Activated CD4-positive, CD25-positive, alpha-beta regulatory T cell treated with anti-CD3 and anti-CD28 coated beads, Interleukin-2, amount 50 U/mL, for 24 hours (primary cell): ENCODE data around the gene RHOC.

ENCODE experiments used
- ATAC-seq, 2 donors: fragments of 150-1000 bp; cut with Tn5 transposase; one replicate each; pipeline ENCODE4 v1.10.0; 2021; ENCODE audit warnings: mild to moderate bottlenecking in 1 of 2, moderate library complexity in 1 of 2

Gene RHOC

DNA sequence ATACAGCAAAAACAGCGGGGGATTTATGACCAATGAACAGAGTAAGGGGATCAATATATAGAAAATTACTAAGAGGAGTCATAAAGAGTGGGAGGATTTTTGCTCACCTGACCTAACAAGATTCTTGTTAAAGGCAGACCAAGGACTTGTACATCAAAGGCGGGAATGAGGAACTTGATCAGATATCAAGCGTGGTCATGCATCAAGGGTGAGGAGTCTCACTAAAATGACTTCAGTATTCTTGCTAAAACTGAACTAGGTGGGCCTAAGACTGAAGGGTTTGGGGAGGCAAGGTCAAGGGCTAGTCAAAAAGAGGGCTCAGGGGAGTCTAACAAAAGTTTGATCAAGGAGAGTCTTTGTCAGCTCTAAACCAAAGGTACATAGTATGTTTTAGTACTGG is 30.4 kb downstream of the RHOC start:
- ATAC-seq, result no peak

DNA sequence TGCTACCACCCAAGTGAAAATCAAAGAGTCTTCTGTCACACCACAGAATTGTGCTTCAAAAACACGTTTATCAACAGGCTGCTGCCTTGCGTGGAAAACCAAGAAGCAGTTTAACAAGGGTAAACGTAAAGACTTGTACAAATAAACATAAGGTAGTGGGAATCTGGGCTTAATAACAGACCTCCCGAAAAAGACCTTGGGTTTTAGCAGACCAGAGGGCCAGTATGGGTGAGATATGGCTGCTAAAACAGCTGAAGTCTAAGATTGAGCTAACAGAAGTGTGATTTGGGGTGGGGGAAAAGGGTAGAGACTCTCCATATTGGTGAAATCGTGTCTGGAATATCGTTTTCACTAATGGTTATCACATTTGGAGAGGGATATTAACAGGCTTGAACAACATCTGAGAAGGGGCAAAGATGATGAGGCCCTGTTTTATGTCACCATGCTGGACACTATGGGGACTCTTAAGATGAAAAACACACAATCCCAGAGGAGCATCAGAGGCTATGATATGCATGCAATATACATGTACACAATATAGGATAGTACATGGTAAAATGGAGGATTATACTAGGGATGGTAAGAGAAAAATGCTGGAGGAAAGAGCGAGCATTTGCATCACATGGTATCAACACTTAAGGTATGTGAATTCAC is 31.1 kb downstream of the RHOC start:
- ATAC-seq, result no peak

DNA sequence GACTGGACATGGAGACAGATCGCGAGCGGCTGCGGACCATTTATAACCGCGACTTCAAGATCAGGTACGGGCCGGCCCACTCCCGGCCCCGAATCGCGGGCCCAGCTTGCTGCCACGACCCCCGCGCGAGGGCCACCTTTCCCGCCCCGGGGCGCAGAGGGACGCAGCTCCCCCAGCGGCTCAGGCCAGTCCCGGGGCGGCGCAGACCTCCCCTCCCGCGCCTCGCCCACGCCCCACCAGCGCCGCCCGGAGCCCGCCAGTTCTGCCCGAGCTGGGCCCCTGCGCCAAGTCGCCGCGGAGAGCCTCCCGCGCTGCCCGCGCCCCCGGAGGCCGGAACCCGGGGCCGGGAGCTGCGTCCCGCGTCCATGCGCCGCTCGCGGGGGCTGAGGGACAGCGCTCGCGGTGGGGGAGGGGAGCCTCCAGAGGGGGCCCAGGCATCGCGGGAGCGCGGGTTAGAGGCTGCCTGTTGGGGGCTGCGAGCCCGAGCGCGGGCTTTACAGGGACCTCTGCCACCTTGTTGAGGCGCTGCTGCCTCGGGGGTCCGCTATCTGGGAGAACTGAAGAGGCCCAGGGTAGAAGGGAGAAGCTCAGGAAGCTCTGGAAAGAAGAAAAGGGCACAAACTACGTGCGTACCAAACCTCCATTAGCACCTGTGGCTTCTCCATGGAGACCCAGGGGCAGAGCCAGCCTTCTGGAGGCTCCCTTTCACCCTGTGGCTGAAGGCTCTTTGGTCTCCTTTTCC is 31.8 kb downstream of the RHOC start:
- peak; percentile 47 to 52 for ATAC-seq

DNA sequence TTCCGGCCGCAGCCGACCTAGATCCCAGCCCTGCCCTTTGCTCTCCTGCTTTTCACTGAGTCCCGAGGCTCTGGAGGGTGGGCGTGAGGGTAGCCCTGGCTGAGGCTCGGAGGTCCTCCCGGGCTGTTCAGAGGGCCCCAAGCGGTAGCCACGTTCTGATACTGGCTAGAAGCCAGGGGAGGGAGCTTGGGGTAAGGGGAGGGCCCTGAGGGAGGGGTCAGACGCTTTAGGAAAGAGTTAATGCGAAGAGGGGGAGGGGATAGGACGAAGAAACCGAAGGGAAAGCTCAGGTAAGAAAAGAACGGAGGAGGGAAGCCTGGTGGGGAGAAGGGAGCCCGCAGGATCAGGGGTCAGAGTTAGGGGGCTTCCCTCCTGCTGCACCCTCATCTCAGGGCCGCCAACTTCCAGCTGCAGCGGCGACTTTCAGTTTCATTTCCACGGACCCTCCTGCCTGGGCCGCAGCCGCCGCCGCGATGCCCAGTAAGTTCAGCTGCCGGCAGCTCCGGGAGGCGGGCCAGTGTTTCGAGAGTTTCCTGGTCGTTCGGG is 32.4 kb downstream of the RHOC start, which contains the start of gene MOV10:
Gene MOV10, plus strand, starts transcription at position 220 of the 546 bp plus-strand sequence. Its CDS starts 254 bp downstream, at position 474.
- peak; percentile 61 to 70 for ATAC-seq

DNA sequence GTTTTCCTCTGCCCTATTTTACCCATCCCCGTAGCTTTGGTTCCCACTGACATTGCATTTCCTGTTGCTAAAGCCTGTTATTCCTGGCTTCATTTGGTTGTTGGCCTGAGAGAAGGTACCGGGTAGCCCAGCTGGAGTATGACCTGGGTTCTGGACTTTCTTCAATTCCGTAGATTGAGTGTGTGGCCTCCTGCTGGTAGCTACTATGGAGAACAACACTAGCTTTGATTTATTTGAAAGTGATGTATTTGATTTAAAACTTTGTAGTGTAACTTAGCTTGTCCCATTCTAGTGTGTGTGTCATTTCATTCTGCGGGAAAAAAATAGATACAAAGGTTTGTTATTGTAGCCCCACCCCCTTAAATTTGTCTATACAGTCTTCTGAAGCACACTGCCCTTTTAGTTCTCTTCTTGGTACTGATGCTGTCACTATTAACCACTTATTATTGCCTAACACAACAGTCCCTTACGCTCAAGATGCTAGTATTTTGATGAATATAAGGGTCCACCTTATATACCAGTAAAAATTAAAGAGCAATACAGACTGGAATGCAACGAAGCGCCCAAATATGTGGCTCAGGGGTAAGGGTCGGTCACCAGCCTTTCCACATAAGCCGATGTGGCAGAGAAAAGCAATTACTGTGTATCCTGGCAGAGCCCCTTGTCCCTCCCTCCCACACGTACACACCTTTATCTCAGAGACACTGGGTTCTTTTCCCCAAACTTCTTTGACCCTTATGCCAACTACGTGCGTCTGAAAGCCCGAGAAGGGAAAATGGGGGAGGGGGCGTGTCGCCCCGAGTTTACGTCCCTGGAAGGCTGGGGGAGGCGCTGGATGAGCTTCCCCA is 33.1 kb downstream of the RHOC start:
- no peak for ATAC-seq

DNA sequence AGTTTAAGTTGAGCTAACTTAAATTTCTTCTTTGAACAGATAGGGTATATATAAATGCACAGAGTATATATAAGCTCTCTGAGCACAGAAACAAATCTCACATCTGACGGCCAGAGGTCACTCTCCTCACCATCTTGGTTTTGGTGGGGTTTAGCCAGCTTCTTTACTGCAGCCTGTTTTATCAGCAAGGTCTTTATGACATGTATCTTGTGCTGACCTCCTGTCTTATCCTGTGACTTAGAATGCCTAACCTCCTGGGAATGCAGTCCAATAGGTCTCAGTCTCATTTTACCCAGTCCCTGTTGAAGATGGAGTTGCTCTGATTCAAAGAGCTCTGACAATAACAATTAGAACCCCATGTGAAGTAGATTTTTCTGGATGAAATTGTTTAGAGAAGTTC is 34.1 kb downstream of the RHOC start:
- ATAC-seq, result no peak

DNA sequence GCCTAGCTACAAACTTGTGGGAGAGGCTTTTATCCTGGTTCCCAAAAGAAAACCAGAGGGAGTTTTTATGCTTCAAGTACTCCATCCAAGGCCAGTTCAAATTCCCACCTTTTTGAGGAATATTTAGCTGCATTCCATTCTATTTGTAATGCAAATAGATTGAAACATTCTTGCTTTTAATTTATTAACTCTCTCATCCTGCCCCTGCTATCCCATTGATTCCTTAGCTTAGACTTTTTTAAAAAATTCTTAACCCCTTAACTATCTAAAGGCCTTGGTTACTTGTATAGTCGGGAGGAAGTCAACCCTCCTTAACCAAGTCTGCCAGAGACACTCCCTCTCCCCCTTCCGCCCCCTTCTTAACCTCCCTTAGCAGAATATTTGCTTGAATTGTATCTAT is 34.9 kb downstream of the RHOC start:
- no peak for ATAC-seq

DNA sequence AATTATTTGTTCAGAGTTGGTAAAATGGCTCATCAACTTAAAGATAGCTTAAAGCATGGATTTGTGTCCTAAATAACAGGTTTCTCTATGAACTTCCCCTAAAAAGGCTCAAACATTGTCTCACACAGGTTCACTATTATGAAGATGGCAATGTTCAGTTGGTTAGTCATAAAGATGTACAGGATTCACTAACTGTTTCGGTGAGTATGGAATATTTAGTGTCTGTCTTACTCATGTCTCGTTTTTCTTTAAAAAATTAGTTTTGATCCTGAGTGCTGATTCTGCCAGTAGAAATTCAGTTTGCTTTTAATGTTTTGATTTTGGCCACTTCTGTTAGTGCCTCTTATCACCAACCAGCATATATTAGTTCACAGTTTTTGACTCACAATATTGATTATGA is 40.0 kb downstream of the RHOC start:
- ATAC-seq, result peak; percentile 42 to 55

DNA sequence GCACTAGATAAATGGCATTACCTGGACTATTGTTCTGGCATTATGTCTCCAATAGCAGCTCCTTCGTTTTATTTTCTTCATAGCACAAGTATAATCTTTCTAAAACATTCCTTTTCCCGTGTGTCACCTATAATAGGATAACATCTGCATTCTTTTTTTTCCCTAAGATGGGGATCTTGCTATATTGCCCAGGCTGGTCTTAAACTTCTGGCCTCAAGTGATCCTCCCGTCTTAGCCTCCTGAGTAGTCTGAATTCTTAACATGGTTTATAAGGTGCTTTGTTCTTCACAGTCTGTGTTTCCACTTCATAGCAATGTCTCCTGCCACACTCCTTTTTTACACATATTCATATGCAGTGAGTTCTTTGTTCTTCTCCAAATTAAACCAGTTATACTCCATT is 41.1 kb downstream of the RHOC start:
- ATAC-seq, result no peak

DNA sequence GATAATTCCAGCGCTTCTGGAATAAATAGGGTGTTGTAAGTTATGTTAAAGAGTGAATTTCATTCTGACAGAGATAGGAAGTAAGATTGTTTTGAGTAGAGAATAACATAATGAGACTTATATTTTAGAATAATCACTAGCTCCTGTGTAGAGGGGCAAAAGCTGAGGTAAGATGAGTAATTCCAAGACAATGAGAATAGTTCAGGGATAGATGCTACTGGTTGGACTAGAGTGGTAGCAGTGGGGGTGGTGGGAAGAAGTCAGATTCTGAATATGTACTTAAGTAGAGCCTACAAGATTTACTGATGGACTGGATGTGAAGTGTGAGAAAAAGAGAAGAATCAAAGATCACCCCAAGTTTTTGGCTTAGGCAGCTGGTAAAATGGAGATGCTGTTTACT is 55.7 kb downstream of the RHOC start:
- peak in 1 of 2 donors; percentile 53 for ATAC-seq
